ENCODE data around the gene KIF21A.

The KIF21A gene

GRCh38 chr12:39272871-39273655 is 169.9 kb downstream of the KIF21A start:
- DNase-seq, result peak; percentile 21

DNA sequence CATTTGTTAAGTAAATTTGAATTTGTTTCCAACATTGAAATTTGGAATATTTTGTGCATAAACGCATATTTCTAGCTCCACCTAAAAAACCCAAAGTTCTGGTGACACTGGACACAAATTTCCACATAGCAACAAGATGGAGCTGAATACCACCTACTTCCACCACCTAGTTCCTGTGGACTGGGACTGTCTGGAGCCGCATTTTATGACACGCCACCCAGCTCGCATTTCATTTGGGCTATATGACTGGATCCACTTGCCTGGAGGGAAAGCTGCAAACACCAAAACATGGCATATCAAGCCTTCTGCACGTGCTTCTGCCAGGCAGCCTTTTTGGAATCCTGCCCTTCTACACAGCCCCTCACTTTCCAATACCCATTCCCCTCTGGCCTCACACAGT is 173.4 kb downstream of the KIF21A start:
- no peak for DNase-seq

DNA sequence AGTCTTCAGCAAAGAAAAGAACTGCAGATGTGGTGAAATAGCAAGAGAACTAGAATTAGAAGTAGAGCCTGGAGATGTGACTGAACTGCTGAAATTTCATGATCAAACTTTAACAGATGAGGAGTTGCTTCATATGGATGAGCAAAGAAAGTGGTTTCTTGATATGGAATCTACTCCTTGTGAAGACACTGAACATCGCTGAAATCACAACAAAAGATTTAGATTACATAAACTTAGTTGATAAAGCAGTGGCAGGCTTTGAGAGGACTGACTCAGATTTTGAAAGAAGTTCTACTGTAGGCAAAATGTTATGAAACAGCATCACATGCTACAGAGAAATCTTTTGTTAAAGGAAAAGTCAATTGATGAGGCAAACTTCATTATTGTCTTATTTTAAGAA is 175.0 kb downstream of the KIF21A start:
- DNase-seq, result no peak

GRCh38 chr12:39252628-39253027 is 190.3 kb downstream of the KIF21A start:
- DNase-seq, result no peak
